ENCODE results near the gene MAN2B2.

GRCh38 chr4:6556263-6556662 lies 18.7 kb upstream of the MAN2B2 start:
- TF ChIP-seq CTCF (optimal IDR thresholded peaks at IDR 0.05 in 1 of 3, IDR thresholded peaks at IDR 0.05 in 1 of 3, conservative IDR thresholded peaks at IDR 0.05 in 1 of 3; ENCODE audit: extremely low read depth in 1 of 3, insufficient read depth in 2 of 3, low read length in 3 of 3) (no peak), EZH2 (IDR thresholded peaks at IDR 0.05; ENCODE audit: low read length) (no peak)
